IMR-90 (cell line): Measurements from ENCODE around the gene SLC52A1.

Experiments used
- CTCF ChIP-seq: conservative IDR thresholded peaks from 2 replicates; pipeline ENCODE4 v1.5.1; 2012; ENCODE audit warnings: mild to moderate bottlenecking, low read depth, low read length, improper control_type of control experiment
- POLR2A ChIP-seq: IDR thresholded peaks from 2 replicates; pipeline ENCODE4 v1.6.1; 2012; ENCODE audit warnings: mild to moderate bottlenecking, low read depth, low read length

- TF ChIP-seq CTCF: no peak
- TF ChIP-seq POLR2A: no peak
Measured at GRCh38 chr17:5020502-5021023, 14.7 kb downstream of the SLC52A1 start.
